ENCODE data around the gene NOS3.

GRCh38 chr7:150963707-150964559, 26.9 kb upstream of the NOS3 start:
- TF ChIP-seq CTCF (IDR thresholded peaks at IDR 0.05), result no peak
- TF ChIP-seq POLR2A (IDR thresholded peaks at IDR 0.05), result no peak

Data from thyroid gland (tissue), 4 donors.